Activated naive CD4-positive, alpha-beta T cell treated with Interleukin-2 at 50 U/mL for 16 hours (primary cell): ENCODE results near the gene PIGM.
A peak's percentile ranks its signal among the peaks of the same experiment; 100 is the strongest.

Source experiments
- DNase-seq: peaks from one replicate; pipeline ENCODE4 v3.0.0-alpha.2; 2020

Gene PIGM

GRCh38 chr1:160021376-160022074 is 10.3 kb downstream of the PIGM start:
- DNase-seq: no peak

GRCh38 chr1:160020196-160020595 is 11.6 kb downstream of the PIGM start:
- DNase-seq: no peak

GRCh38 chr1:160018900-160019299 is 12.9 kb downstream of the PIGM start:
- no peak for DNase-seq

GRCh38 chr1:160018347-160018746 is 13.4 kb downstream of the PIGM start:
- no peak for DNase-seq

- DNase-seq: no peak
These were observed 14.2 kb downstream of the PIGM start for GRCh38 chr1:160017592-160017991.

- no peak for DNase-seq
These were observed 20.0 kb downstream of the PIGM start for GRCh38 chr1:160011781-160012180.

GRCh38 chr1:160009801-160010200 is 22.0 kb downstream of the PIGM start:
- no peak for DNase-seq

GRCh38 chr1:160009081-160009480 is 22.7 kb downstream of the PIGM start:
- no peak for DNase-seq

- DNase-seq: no peak
These were observed 24.1 kb downstream of the PIGM start for GRCh38 chr1:160007577-160008200.

- DNase-seq: peak; percentile 75
These were observed 25.4 kb downstream of the PIGM start for GRCh38 chr1:160006312-160006940.

GRCh38 chr1:160005070-160005469 is 26.7 kb downstream of the PIGM start:
- no peak for DNase-seq

- DNase-seq: no peak
These were observed 27.4 kb downstream of the PIGM start for GRCh38 chr1:160004425-160004824.

GRCh38 chr1:160004001-160004400 is 27.8 kb downstream of the PIGM start:
- DNase-seq: no peak

GRCh38 chr1:160001440-160001839 is 30.4 kb downstream of the PIGM start:
- no peak for DNase-seq

GRCh38 chr1:159999204-159999603 is 32.6 kb downstream of the PIGM start:
- no peak for DNase-seq

GRCh38 chr1:159996653-159997052 is 35.1 kb downstream of the PIGM start:
- no peak for DNase-seq

GRCh38 chr1:159994896-159995295 is 36.9 kb downstream of the PIGM start:
- no peak for DNase-seq

- DNase-seq: no peak
These were observed 37.9 kb downstream of the PIGM start for GRCh38 chr1:159993911-159994310.

- no peak for DNase-seq
These were observed 39.6 kb downstream of the PIGM start for GRCh38 chr1:159992161-159992560.

- no peak for DNase-seq
These were observed 40.3 kb downstream of the PIGM start for GRCh38 chr1:159991513-159991912.

- no peak for DNase-seq
These were observed 41.8 kb downstream of the PIGM start for GRCh38 chr1:159990005-159990404.

- DNase-seq: no peak
These were observed 42.2 kb downstream of the PIGM start for GRCh38 chr1:159989581-159989980.

GRCh38 chr1:159988006-159988405 is 43.8 kb downstream of the PIGM start:
- no peak for DNase-seq

- no peak for DNase-seq
These were observed 44.6 kb downstream of the PIGM start for GRCh38 chr1:159987186-159987585.
